K562 (cell line): Measurements from ENCODE around the gene KRT76. TPM values are rescaled to one million over a fixed set of nuclear protein-coding genes. Genes with fewer than 3 reads are reported as not detected.

Experiments
- ATAC-seq: fragments of 200-7000 bp; cut with Tn5 transposase; 3 replicates; pipeline ENCODE4 v1.9.1; 2020; ENCODE audit warnings: moderate library complexity
- BruUV-seq: library from RNA; stranded (reverse); fragments of 400-500 nt; replicated peaks from 2 replicates; lab custom pipeline; 2021; lab: Mats Ljungman, UMichigan
- CTCF ChIA-PET: fragments of 300-600 bp; formaldehyde crosslinking; extraction: SDS; loops from one replicate; lab custom pipeline; 2021; ENCODE audit warnings: low intra/inter-chr PET ratio; lab: Yijun Ruan, JAX
- POLR2A ChIA-PET: fragments of 300-600, 350-650 bp; sonication (Branson Sonifier 250); formaldehyde crosslinking; extraction: SDS; loops from one replicate; lab custom pipeline; 2021; ENCODE audit warnings: antibody characterized with exemption, inconsistent platforms; lab: Yijun Ruan, JAX
- DNase-seq, 4 experiments: peaks; one replicate each; pipeline versions ENCODE4 v3.0.0 to v3.0.0-alpha.2; 2011 to 2018; ENCODE audit warnings: low spot score in 3 of 4, mixed read lengths in 3 of 4; ENCODE audit errors: extremely low read depth in 1 of 4
- FAIRE-seq: peaks from 2 replicates; lab custom pipeline; 2011; peaks lifted over from hg19 to GRCh38; lab: Jason Lieb, UNC
- H2AFZ ChIP-seq: 2 replicates; pipeline ENCODE4 v1.6.0; 2011; ENCODE audit warnings: low read depth, low read length, control low read depth, inconsistent platforms
- H3K27ac ChIP-seq: fragments of 200-600 bp; 3 replicates; pipeline ENCODE4 v1.8.0; 2011; ENCODE audit warnings: low read depth, mild to moderate bottlenecking, control low read depth, inconsistent platforms, low read length, moderate library complexity, mixed read lengths; ENCODE audit errors: extremely low read depth
- H3K27me3 ChIP-seq, 2 experiments: fragments of 300-600 bp in 1 of 2; 2 replicates in 1 of 2; 3 replicates in 1 of 2; pipeline versions ENCODE4 v1.6.0 to v1.8.0; 2011; ENCODE audit warnings: inconsistent platforms in 2 of 2, low read length in 2 of 2, mild to moderate bottlenecking in 1 of 2, mixed read lengths in 1 of 2, moderate library complexity in 1 of 2; ENCODE audit not compliant: control insufficient read depth in 2 of 2, insufficient read depth in 2 of 2
- H3K36me3 ChIP-seq: fragments of 300-600 bp; 3 replicates; pipeline ENCODE4 v1.8.0; 2011; ENCODE audit warnings: mild to moderate bottlenecking, low read length, inconsistent platforms; ENCODE audit not compliant: control insufficient read depth, insufficient read depth
- H3K4me1 ChIP-seq, 2 experiments: fragments of 200-600 bp in 1 of 2; replicated peaks in 1 of 2; 2 replicates in 1 of 2; 3 replicates in 1 of 2; pipeline versions ENCODE4 v1.5.1 to v1.8.0; 2011; ENCODE audit warnings: inconsistent platforms in 2 of 2, low read length in 2 of 2, mild to moderate bottlenecking in 1 of 2, mixed read lengths in 1 of 2, moderate library complexity in 1 of 2; ENCODE audit not compliant: control insufficient read depth in 2 of 2, insufficient read depth in 2 of 2
- H3K4me2 ChIP-seq: 2 replicates; pipeline ENCODE4 v1.6.1; 2011; ENCODE audit warnings: low read length, control low read depth, inconsistent platforms, mixed read lengths; ENCODE audit not compliant: insufficient read depth
- H3K4me3 ChIP-seq: fragments of 200-600 bp; sonication (generic), shearing (Covaris generic); 2 replicates; pipeline ENCODE4 v1.5.1; 2016; ENCODE audit warnings: control low read depth, inconsistent platforms
- H3K79me2 ChIP-seq: fragments of 200-600 bp; 3 replicates; pipeline ENCODE4 v1.8.0; 2011; ENCODE audit warnings: low read length, inconsistent platforms; ENCODE audit not compliant: control insufficient read depth, insufficient read depth
- H3K9ac ChIP-seq, 2 experiments: 2 replicates each; pipeline versions ENCODE4 v1.6.0 to v1.6.1; 2011; ENCODE audit warnings: low read depth in 2 of 2, low read length in 2 of 2, control low read depth in 1 of 2, inconsistent platforms in 1 of 2, mild to moderate bottlenecking in 1 of 2, mixed read lengths in 1 of 2; ENCODE audit not compliant: insufficient read depth in 1 of 2
- H3K9me1 ChIP-seq: one replicate; pipeline ENCODE4 v1.6.0; 2011; ENCODE audit warnings: inconsistent platforms, mild to moderate bottlenecking, low read length, moderate library complexity; ENCODE audit not compliant: control insufficient read depth, insufficient read depth
- H3K9me3 ChIP-seq: replicated peaks from 2 replicates; pipeline ENCODE4 v1.5.1; 2011; ENCODE audit warnings: low read depth, low read length, inconsistent platforms; ENCODE audit not compliant: control insufficient read depth, insufficient read depth
- H4K20me1 ChIP-seq: replicated peaks from 2 replicates; pipeline ENCODE4 v1.6.1; 2011; ENCODE audit warnings: low read length, inconsistent platforms, mixed read lengths; ENCODE audit not compliant: control insufficient read depth, insufficient read depth
- BMI1 ChIP-seq: fragments of 150-350 bp; IDR thresholded peaks from 2 replicates; pipeline ENCODE4 v1.6.1; 2014; ENCODE audit warnings: low read length
- DNMT1 ChIP-seq: fragments of 450-650 bp; IDR thresholded peaks from 2 replicates; pipeline ENCODE4 v1.6.1; 2016; ENCODE audit warnings: antibody characterized with exemption, mild to moderate bottlenecking
- MCM2 ChIP-seq: fragments of 450-650 bp; IDR thresholded peaks from 2 replicates; pipeline ENCODE4 v1.6.1; 2017; ENCODE audit warnings: low read depth, mild to moderate bottlenecking
- MCM5 ChIP-seq: fragments of 450-650 bp; IDR thresholded peaks from 2 replicates; pipeline ENCODE4 v1.6.1; 2016; ENCODE audit warnings: low read depth
- MEF2A ChIP-seq: IDR thresholded peaks from 2 replicates; pipeline ENCODE4 v1.6.1; 2011; ENCODE audit warnings: low read depth, mild to moderate bottlenecking, low read length, moderate library complexity; ENCODE audit not compliant: control insufficient read depth
- NFE2L1 ChIP-seq: fragments of 450-650 bp; IDR thresholded peaks from 2 replicates; pipeline ENCODE4 v1.6.1; 2016; ENCODE audit warnings: missing genetic modification characterization, low read depth, mild to moderate bottlenecking, missing compliant biosample characterization, moderate library complexity, borderline replicate concordance
- NONO ChIP-seq, 2 experiments: fragments of 200-400 bp in 1 of 2; fragments of 450-650 bp in 1 of 2; formaldehyde crosslinking in 1 of 2; IDR thresholded peaks; 2 replicates each; pipeline ENCODE4 v1.6.1; 2017; ENCODE audit warnings: low read depth in 2 of 2, mild to moderate bottlenecking in 2 of 2, moderate library complexity in 2 of 2, low read length in 1 of 2
- OTX1 ChIP-seq: fragments of 450-650 bp; formaldehyde crosslinking; IDR thresholded peaks from 2 replicates; pipeline ENCODE4 v1.4.0; 2022; ENCODE audit warnings: mild to moderate bottlenecking
- PHTF2 ChIP-seq: fragments of 250-450 bp; sonication (Bioruptor Pico); IDR thresholded peaks from 2 replicates; pipeline ENCODE4 v1.5.0; 2021; ENCODE audit warnings: mild to moderate bottlenecking
- ZBTB1 ChIP-seq: sonication (generic); formaldehyde crosslinking; IDR thresholded peaks from 2 replicates; pipeline ENCODE4 v1.8.1; 2023; ENCODE audit warnings: missing genetic modification reagents, low read depth, mild to moderate bottlenecking, borderline replicate concordance
- ZC3H8 ChIP-seq: fragments of 450-650 bp; IDR thresholded peaks from 2 replicates; pipeline ENCODE4 v1.6.1; 2017
- ZFP36 ChIP-seq: fragments of 150-350 bp; IDR thresholded peaks from 2 replicates; pipeline ENCODE4 v1.6.1; 2018; ENCODE audit warnings: low read length, low read depth; ENCODE audit not compliant: partially characterized antibody
- ZNF175 ChIP-seq: fragments of 200-800 bp; sonication (Bioruptor generic); IDR thresholded peaks from 2 replicates; pipeline ENCODE4 v1.6.1; 2016; ENCODE audit warnings: low read depth, mild to moderate bottlenecking, missing genetic modification characterization, missing compliant biosample characterization
- WGBS: fragments of 100-300 bp; shearing (Covaris generic); methylation state at CpG from one replicate; pipeline ENCODE4 v1.1.6; 2016; ENCODE audit warnings: low coverage, mixed read lengths; ENCODE audit not compliant: insufficient coverage; ENCODE audit errors: missing lambda C conversion rate; 5-methylcytosine and 5-hydroxymethylcytosine counted together
- in situ Hi-C: fragments of 300-500 bp; cut with MboI; formaldehyde crosslinking; loops from 4 replicates; pipeline ENCODE4 v1.15.0; 2018; ENCODE audit warnings: inconsistent platforms, mixed read lengths
- intact Hi-C: fragments of 100-400 bp; cut with micrococcal nuclease; formaldehyde crosslinking; loops from 2 replicates; pipeline ENCODE4 v1.14.2; 2022
- polyA plus RNA-seq, 8 experiments: library from polyadenylated mRNA; depleted of rRNA in 4 of 8; stranded (reverse) in 5 of 8; unstranded in 3 of 8; fragments of >200 nt; fragmentation: Nextera tagmentation in 2 of 8; fragmentation: Illumina TruSeq in 1 of 8; extraction: Ambion mirVana in 2 of 8; extraction: Trizol in 1 of 8; gene quantifications; 2 replicates each; pipeline versions ENCODE4 v1.2.1 to v1.2.3, GENCODE V29; 2011 to 2014; ENCODE audit warnings: inconsistent platforms in 1 of 8, missing spikeins in 1 of 8
- total RNA-seq, 7 experiments: library from RNA; depleted of rRNA in 6 of 7; stranded (reverse); fragments of >200 nt in 6 of 7; fragmentation: Illumina TruSeq in 2 of 7; extraction: Trizol in 2 of 7; gene quantifications; 2 replicates each; pipeline versions ENCODE4 v1.2.1 to v1.2.3, GENCODE V29; 2011 to 2021; ENCODE audit warnings: low replicate concordance in 1 of 7
- TF ChIP-seq, protein P1 (sequence below): fragments of 250-450 bp; sonication (Bioruptor Pico); IDR thresholded peaks from 2 replicates; pipeline ENCODE4 v1.4.0; 2020; ENCODE audit warnings: mild to moderate bottlenecking
- TF ChIP-seq, protein P2 (sequence below), 3 experiments: fragments of 200-800 bp in 1 of 3; fragments of 250-450 bp in 1 of 3; fragments of 450-650 bp in 1 of 3; sonication (Bioruptor Pico) in 1 of 3; sonication (Bioruptor generic) in 1 of 3; formaldehyde crosslinking in 1 of 3; IDR thresholded peaks; 2 replicates each; pipeline versions ENCODE4 v1.6.1 to v1.8.0; 2016 to 2022; ENCODE audit warnings: mild to moderate bottlenecking in 2 of 3, missing genetic modification characterization in 2 of 3, missing compliant biosample characterization in 1 of 3, moderate library complexity in 1 of 3
- TF ChIP-seq, protein P3 (sequence below): IDR thresholded peaks from 2 replicates; pipeline ENCODE4 v1.6.1; 2016; ENCODE audit warnings: missing genetic modification characterization, missing compliant biosample characterization

The KRT76 gene
- total and polyA plus RNA-seq, 9 of the 15 experiments (the other 6 are each of a cell fraction or from before 2014, with no cell fraction given): not detected

DNA sequence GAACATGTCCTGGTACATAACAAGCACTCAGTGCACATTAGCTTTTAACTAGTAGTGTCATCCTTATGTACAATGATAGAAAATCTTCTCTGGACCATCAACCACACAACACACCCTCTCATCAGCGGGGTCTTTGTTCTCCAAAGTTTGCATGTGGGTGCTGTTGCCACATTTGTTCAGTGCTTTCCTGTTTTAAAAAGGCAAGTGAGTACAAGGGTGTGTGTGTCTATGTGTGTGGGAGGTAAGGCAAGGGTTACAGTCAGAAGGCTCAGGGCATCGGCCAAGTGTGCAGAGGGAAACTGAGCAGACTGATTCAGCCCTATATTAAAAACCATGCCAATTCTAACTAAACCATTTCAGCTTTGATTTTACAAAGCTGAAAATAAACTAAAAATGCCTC is 17.9 kb downstream of the KRT76 start:
- Histone ChIP-seq H3K9me3 (peaks cover 3% of the 10 kb centered on the region), H4K20me1 (no peaks in the 10 kb centered on the region), H3K79me2 (no peaks in the 10 kb centered on the region), H3K4me2 (no peak overlapping the region), H3K9ac (no peak overlapping the region), H3K27me3 (no peaks in the 10 kb centered on the region; a peak in 1 of 5 replicates), H3K9me1 (no peaks in the 10 kb centered on the region), H3K4me1 (no peaks in the 10 kb centered on the region), H3K27ac (no peak overlapping the region), H3K36me3 (no peaks in the 10 kb centered on the region), H3K4me3 (no peak overlapping the region), H2AFZ (no peak overlapping the region)
- CTCF ChIA-PET: no interaction called here
- FAIRE-seq (no peak), ATAC-seq (no peak), DNase-seq (no peak)
- in situ Hi-C loops: no loop called here
- POLR2A ChIA-PET: interaction anchor here (0.7 kb wide), 1 partner anchor 14 kb away, joined by 3 read pairs; no protein-coding TSS in a partner anchor
- intact Hi-C loops: no loop called here
- TF ChIP-seq, protein P1, sequence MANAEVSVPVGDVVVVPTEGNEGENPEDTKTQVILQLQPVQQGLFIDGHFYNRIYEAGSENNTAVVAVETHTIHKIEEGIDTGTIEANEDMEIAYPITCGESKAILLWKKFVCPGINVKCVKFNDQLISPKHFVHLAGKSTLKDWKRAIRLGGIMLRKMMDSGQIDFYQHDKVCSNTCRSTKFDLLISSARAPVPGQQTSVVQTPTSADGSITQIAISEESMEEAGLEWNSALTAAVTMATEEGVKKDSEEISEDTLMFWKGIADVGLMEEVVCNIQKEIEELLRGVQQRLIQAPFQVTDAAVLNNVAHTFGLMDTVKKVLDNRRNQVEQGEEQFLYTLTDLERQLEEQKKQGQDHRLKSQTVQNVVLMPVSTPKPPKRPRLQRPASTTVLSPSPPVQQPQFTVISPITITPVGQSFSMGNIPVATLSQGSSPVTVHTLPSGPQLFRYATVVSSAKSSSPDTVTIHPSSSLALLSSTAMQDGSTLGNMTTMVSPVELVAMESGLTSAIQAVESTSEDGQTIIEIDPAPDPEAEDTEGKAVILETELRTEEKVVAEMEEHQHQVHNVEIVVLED: no peak
- TF ChIP-seq NFE2L1 (tag) (no peak), BMI1 (no peak), ZBTB1 (CRISPR knock-in tag) (no peak), PHTF2 (CRISPR knock-in tag) (no peak), ZFP36 (no peak), ZC3H8 (no peak), DNMT1 (no peak), OTX1 (CRISPR knock-in tag) (no peak), MEF2A (no peak), ZNF175 (no peak), MCM2 (no peak), MCM5 (no peak), NONO (IDR thresholded peaks at IDR 0.05; ENCODE audit: low read depth in 2 of 2, low read length in 1 of 2) (no peak)
- TF ChIP-seq, protein P2, sequence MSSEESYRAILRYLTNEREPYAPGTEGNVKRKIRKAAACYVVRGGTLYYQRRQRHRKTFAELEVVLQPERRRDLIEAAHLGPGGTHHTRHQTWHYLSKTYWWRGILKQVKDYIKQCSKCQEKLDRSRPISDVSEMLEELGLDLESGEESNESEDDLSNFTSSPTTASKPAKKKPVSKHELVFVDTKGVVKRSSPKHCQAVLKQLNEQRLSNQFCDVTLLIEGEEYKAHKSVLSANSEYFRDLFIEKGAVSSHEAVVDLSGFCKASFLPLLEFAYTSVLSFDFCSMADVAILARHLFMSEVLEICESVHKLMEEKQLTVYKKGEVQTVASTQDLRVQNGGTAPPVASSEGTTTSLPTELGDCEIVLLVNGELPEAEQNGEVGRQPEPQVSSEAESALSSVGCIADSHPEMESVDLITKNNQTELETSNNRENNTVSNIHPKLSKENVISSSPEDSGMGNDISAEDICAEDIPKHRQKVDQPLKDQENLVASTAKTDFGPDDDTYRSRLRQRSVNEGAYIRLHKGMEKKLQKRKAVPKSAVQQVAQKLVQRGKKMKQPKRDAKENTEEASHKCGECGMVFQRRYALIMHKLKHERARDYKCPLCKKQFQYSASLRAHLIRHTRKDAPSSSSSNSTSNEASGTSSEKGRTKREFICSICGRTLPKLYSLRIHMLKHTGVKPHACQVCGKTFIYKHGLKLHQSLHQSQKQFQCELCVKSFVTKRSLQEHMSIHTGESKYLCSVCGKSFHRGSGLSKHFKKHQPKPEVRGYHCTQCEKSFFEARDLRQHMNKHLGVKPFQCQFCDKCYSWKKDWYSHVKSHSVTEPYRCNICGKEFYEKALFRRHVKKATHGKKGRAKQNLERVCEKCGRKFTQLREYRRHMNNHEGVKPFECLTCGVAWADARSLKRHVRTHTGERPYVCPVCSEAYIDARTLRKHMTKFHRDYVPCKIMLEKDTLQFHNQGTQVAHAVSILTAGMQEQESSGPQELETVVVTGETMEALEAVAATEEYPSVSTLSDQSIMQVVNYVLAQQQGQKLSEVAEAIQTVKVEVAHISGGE (CRISPR knock-in tag; IDR thresholded peaks at IDR 0.05): no peak
- TF ChIP-seq, protein P3, sequence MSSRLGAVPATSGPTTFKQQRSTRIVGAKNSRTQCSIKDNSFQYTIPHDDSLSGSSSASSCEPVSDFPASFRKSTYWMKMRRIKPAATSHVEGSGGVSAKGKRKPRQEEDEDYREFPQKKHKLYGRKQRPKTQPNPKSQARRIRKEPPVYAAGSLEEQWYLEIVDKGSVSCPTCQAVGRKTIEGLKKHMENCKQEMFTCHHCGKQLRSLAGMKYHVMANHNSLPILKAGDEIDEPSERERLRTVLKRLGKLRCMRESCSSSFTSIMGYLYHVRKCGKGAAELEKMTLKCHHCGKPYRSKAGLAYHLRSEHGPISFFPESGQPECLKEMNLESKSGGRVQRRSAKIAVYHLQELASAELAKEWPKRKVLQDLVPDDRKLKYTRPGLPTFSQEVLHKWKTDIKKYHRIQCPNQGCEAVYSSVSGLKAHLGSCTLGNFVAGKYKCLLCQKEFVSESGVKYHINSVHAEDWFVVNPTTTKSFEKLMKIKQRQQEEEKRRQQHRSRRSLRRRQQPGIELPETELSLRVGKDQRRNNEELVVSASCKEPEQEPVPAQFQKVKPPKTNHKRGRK: no peak
- 0% methylated on average over 2 of the region's 2 CpGs for WGBS
- no TSS peak for BruUV-seq
